Thymus (tissue), 11 donors: ENCODE measurements around the gene MNDA. TPM values are rescaled to one million over a fixed set of nuclear protein-coding genes. Genes with fewer than 3 reads are reported as not detected.

Source experiments
- DNase-seq, 9 donors: peaks; one replicate each; pipeline ENCODE4 v3.0.0-alpha.2; 2013; ENCODE audit warnings: low spot score in 9 of 9, low read depth in 6 of 9, missing footprints in 1 of 9
- H3K27ac ChIP-seq, 2 donors: one replicate each; pipeline ENCODE4 v1.5.1; 2013; ENCODE audit warnings: control low read depth in 1 of 2, low read depth in 1 of 2, low read length in 1 of 2, mild to moderate bottlenecking in 1 of 2, moderate library complexity in 1 of 2
- H3K27me3 ChIP-seq, 2 donors: one replicate each; pipeline ENCODE4 v1.5.1; 2013; ENCODE audit warnings: low read length in 1 of 2; ENCODE audit not compliant: control insufficient read depth in 2 of 2, insufficient read depth in 1 of 2
- H3K36me3 ChIP-seq, 2 donors: one replicate each; pipeline ENCODE4 v1.5.1; 2013; ENCODE audit warnings: low read length in 1 of 2, mild to moderate bottlenecking in 1 of 2, moderate library complexity in 1 of 2; ENCODE audit not compliant: control insufficient read depth in 2 of 2, insufficient read depth in 2 of 2
- H3K4me1 ChIP-seq, 2 donors: one replicate each; pipeline ENCODE4 v1.5.1; 2013; ENCODE audit warnings: low read length in 2 of 2; ENCODE audit not compliant: control insufficient read depth in 2 of 2, insufficient read depth in 2 of 2
- H3K4me3 ChIP-seq, 2 donors: one replicate each; pipeline ENCODE4 v1.5.1; 2013; ENCODE audit warnings: low read length in 2 of 2, control low read depth in 1 of 2, mild to moderate bottlenecking in 1 of 2
- H3K9me3 ChIP-seq, 2 donors: one replicate each; pipeline ENCODE4 v1.5.1; 2013; ENCODE audit warnings: low read length in 1 of 2, mild to moderate bottlenecking in 1 of 2; ENCODE audit not compliant: control insufficient read depth in 2 of 2, insufficient read depth in 1 of 2
- WGBS: extraction: QIAGEN DNeasy Blood & Tissue Kit; methylation state at CpG from one replicate; pipeline ENCODE4 v1.1.7; 2013; 5-methylcytosine and 5-hydroxymethylcytosine counted together
- polyA plus RNA-seq: library from polyadenylated mRNA; stranded (reverse); fragments of 200-250 nt; gene quantifications from one replicate; pipeline ENCODE4 v1.2.3, GENCODE V29; 2013
- total RNA-seq: library from RNA; stranded (reverse); fragments of 120-200 nt; gene quantifications from one replicate; pipeline ENCODE4 v1.2.4, GENCODE V29; 2013
- donor health status: healthy.

MNDA gene
- total and polyA plus RNA-seq, 2 donors = 13.6 to 21.6 TPM

- peak in 8 of 9 donors; percentile 17 to 72 (median 45) for DNase-seq
- H3K4me3 ChIP-seq = no peak overlapping the region
- 43% methylated on average over 7 of the region's 7 CpGs for WGBS
- H3K27me3 ChIP-seq = no peaks in the 10 kb centered on the region
- no peaks in the 10 kb centered on the region for H3K36me3 ChIP-seq
- peak overlapping the region in 1 of 2 donors; percentile 66 for H3K27ac ChIP-seq
- H3K4me1 ChIP-seq = peaks cover 4 to 13% of the 10 kb centered on the region in 2 donors
- no peaks in the 10 kb centered on the region for H3K9me3 ChIP-seq
These were observed 11.4 kb upstream of the MNDA start for GRCh38 chr1:158819461-158820443.

- peaks cover 4 to 13% of the 10 kb centered on the region in 2 donors for H3K4me1 ChIP-seq
- H3K9me3 ChIP-seq = no peaks in the 10 kb centered on the region
- no peaks in the 10 kb centered on the region for H3K36me3 ChIP-seq
- 97% methylated on average over 1 of the region's 1 CpG for WGBS
- no peak overlapping the region for H3K27ac ChIP-seq
- H3K27me3 ChIP-seq = no peaks in the 10 kb centered on the region
- no peak overlapping the region for H3K4me3 ChIP-seq
- DNase-seq = no peak
These were observed 9.4 kb upstream of the MNDA start for GRCh38 chr1:158821723-158822122.

GRCh38 chr1:158830074-158830677, 975 bp upstream of the MNDA start:
- no peaks in the 10 kb centered on the region for H3K4me1 ChIP-seq
- H3K27me3 ChIP-seq = no peaks in the 10 kb centered on the region
- H3K27ac ChIP-seq = no peak overlapping the region
- no peaks in the 10 kb centered on the region for H3K36me3 ChIP-seq
- peaks cover 0 to 7% of the 10 kb centered on the region in 2 donors for H3K9me3 ChIP-seq
- H3K4me3 ChIP-seq = no peak overlapping the region
- no peak for DNase-seq
- WGBS = 87% methylated on average over 2 of the region's 2 CpGs

- Histone ChIP-seq H3K4me3 (no peak overlapping the region), H3K27ac (no peak overlapping the region), H3K27me3 (no peaks in the 10 kb centered on the region), H3K36me3 (no peaks in the 10 kb centered on the region), H3K9me3 (peaks cover 0 to 7% of the 10 kb centered on the region in 2 donors), H3K4me1 (no peaks in the 10 kb centered on the region)
- no peak for DNase-seq
- WGBS = 95% methylated on average over 3 of the region's 3 CpGs
These were observed 2.1 kb downstream of the MNDA start for GRCh38 chr1:158833264-158833663.

GRCh38 chr1:158836038-158836437, 4.9 kb downstream of the MNDA start:
- DNase-seq = no peak
- H3K27me3 ChIP-seq = no peaks in the 10 kb centered on the region
- no peak overlapping the region for H3K4me3 ChIP-seq
- no peaks in the 10 kb centered on the region for H3K4me1 ChIP-seq
- no peak overlapping the region for H3K27ac ChIP-seq
- H3K9me3 ChIP-seq = no peaks in the 10 kb centered on the region
- no peaks in the 10 kb centered on the region for H3K36me3 ChIP-seq
- 97% methylated on average over 4 of the region's 4 CpGs for WGBS

GRCh38 chr1:158838660-158839059, 7.5 kb downstream of the MNDA start:
- H3K4me3 ChIP-seq = no peak overlapping the region
- H3K27me3 ChIP-seq = no peaks in the 10 kb centered on the region
- no peaks in the 10 kb centered on the region for H3K36me3 ChIP-seq
- H3K4me1 ChIP-seq = no peaks in the 10 kb centered on the region
- no peak overlapping the region for H3K27ac ChIP-seq
- H3K9me3 ChIP-seq = no peaks in the 10 kb centered on the region
- DNase-seq = no peak

- Histone ChIP-seq H3K27me3 (no peaks in the 10 kb centered on the region), H3K27ac (no peak overlapping the region), H3K4me3 (no peak overlapping the region), H3K36me3 (no peaks in the 10 kb centered on the region), H3K4me1 (no peaks in the 10 kb centered on the region), H3K9me3 (no peaks in the 10 kb centered on the region)
- no peak for DNase-seq
- WGBS = 92% methylated on average over 2 of the region's 2 CpGs
These were observed 8.4 kb downstream of the MNDA start for GRCh38 chr1:158839566-158839965.

GRCh38 chr1:158840236-158840635, 9.1 kb downstream of the MNDA start:
- H3K27ac ChIP-seq = no peak overlapping the region
- 89% methylated on average over 5 of the region's 5 CpGs for WGBS
- H3K27me3 ChIP-seq = no peaks in the 10 kb centered on the region
- no peaks in the 10 kb centered on the region for H3K4me1 ChIP-seq
- no peak overlapping the region for H3K4me3 ChIP-seq
- no peaks in the 10 kb centered on the region for H3K36me3 ChIP-seq
- H3K9me3 ChIP-seq = no peaks in the 10 kb centered on the region
- DNase-seq = no peak

- Histone ChIP-seq H3K4me1 (no peaks in the 10 kb centered on the region), H3K9me3 (no peaks in the 10 kb centered on the region)
- WGBS = 88% methylated on average over 6 of the region's 6 CpGs
These were observed 33.4 kb downstream of the MNDA start for GRCh38 chr1:158864595-158864994.

More at GRCh38 chr1:158864595-158864994, 33.4 kb downstream of the MNDA start:
- no peak for DNase-seq
- Histone ChIP-seq H3K27me3 (no peaks in the 10 kb centered on the region), H3K27ac (no peak overlapping the region), H3K4me3 (no peak overlapping the region), H3K36me3 (no peaks in the 10 kb centered on the region)
